ENCODE measurements around the gene IFI44L.
A peak's percentile ranks its signal among the peaks of the same experiment; 100 is the strongest.

Gene IFI44L

DNA sequence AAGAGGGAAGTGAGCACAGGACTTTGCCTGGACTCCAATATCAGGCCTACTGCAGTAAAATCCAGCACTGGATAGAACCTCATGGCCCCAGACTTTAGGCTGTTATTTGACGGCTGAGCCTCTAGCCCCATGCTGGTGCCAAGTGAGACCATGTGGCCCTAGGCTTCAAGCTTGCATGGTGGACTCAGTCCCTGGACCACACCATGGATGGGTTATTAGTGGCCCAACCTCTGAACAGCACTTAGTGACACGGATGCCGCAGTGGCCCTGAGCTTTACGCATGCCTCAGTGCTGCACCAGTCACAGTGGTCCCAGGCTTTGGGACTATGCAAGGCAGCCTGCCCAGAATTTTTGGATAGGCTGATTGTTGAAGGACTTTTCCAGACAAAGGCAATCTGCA is 13.0 kb downstream of the IFI44L start:
- H3K27ac ChIP-seq = no peak overlapping the region
- no peak for DNase-seq (ENCODE audit: low read depth, low spot score)

DNA sequence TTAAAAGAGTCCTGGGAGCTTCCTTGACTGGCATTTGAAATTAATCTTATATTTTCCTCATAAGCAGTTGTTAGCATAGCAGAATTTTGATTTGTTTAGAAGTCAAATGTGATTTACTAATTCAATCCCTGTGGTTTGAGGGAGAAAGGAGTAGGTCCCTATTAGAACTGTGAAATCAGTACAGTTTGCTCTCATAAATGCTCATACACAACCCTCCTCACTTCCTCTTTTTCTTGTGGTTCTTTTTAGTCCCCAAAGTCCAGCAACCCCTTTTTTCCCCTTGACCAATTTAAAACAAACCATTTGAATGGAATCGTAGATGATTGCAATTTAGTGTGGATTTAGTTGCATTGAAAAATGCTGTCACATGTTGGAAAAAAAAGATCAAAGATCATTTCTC is 20.2 kb downstream of the IFI44L start:
- DNase-seq (ENCODE audit: low read depth, low spot score) = no peak
- H3K27ac ChIP-seq = no peak overlapping the region

DNA sequence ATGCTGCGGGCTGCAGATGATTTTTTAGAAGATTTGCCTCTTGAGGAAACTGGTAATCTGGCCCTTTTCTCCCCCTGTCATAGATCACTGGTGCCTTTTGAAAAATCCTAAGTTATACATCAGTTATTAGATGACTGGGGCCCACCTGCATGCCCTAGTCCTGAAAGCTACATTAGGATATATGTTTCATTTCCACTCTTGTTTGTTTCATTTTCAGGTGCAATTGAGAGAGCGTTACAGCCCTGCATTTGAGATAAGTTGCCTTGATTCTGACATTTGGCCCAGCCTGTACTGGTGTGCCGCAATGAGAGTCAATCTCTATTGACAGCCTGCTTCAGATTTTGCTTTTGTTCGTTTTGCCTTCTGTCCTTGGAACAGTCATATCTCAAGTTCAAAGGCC is 21.3 kb downstream of the IFI44L start:
- no peak for DNase-seq (ENCODE audit: low read depth, low spot score)
- H3K27ac ChIP-seq = no peak overlapping the region

DNA sequence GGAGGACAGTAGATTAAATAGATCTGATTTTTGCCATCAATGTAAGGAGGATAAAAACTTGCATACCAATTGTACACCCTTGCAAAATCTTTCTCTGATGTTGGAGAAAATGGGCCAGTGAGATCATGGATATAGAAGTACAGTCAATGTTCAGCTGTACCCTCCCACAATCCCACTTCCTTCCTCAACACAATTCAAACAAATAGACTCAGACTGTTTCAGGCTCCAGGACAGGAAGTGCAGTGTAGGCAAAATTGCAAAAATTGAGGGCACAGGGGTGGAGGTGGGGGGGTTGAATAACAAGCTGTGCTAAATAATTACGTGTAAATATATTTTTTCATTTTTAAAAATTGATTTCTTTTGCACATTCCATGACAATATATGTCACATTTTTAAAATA is 25.5 kb downstream of the IFI44L start:
- no peak for DNase-seq (ENCODE audit: low read depth, low spot score)
- H3K27ac ChIP-seq = no peak overlapping the region

DNA sequence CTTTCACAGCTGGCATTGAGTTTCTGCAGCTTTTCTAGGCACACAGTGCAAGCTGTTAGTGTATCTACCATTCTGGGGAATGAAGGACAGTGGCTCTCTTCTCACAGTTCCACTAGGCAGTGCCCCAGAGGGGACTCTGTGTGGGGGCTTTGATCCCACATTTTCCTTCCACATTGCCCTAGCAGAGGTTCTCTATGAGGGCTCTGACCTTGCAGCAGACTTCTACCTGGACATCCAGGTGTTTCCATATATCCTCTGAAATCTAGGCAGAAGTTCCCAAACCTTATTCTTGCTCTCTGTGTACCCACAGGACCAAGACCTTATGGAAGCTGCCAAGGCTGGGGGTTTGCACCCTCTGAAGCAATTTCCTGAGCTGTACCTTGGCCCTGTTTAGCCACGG is 27.0 kb downstream of the IFI44L start:
- DNase-seq (ENCODE audit: low read depth, low spot score) = no peak
- no peak overlapping the region for H3K27ac ChIP-seq

DNA sequence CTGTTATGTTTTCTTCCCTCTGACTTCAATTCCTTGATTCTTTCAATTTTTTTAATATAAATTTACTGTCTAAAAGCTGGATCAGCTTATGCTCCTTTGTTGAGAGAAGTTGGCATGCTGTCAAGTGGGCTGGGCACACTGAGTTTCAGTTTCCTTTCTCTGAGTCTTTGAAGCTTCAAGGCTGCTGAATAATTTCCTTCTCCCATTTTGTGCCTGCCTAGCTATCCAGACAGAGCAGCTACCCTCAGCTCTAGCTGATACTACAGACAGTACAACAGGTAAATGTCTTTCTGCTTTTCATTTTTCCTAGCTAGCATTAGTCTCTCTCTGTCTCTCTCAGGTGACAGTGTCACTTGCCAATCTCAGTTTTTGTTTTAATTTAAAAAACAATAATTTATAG is 29.4 kb downstream of the IFI44L start, which contains the start of gene IFI44:
TSS of gene IFI44 (plus strand) at position 204 of the 400 bp plus-strand sequence. CDS start 365 bp downstream, outside the sequence.
- DNase-seq (ENCODE audit: low read depth, low spot score) = peak; percentile 40
- no peak within 1 kb of the TSS for H3K27ac ChIP-seq

DNA sequence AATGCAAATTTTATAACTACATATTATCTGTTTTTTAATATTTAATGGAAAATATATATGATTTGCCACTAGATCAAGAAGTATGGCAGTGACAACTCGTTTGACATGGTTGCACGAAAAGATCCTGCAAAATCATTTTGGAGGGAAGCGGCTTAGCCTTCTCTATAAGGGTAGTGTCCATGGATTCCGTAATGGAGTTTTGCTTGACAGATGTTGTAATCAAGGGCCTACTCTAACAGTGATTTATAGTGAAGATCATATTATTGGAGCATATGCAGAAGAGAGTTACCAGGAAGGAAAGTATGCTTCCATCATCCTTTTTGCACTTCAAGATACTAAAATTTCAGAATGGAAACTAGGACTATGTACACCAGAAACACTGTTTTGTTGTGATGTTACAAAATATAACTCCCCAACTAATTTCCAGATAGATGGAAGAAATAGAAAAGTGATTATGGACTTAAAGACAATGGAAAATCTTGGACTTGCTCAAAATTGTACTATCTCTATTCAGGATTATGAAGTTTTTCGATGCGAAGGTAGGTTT is 29.9 kb downstream of the IFI44L start:
- H3K27ac ChIP-seq = no peak overlapping the region
- DNase-seq (ENCODE audit: low read depth, low spot score) = no peak

DNA sequence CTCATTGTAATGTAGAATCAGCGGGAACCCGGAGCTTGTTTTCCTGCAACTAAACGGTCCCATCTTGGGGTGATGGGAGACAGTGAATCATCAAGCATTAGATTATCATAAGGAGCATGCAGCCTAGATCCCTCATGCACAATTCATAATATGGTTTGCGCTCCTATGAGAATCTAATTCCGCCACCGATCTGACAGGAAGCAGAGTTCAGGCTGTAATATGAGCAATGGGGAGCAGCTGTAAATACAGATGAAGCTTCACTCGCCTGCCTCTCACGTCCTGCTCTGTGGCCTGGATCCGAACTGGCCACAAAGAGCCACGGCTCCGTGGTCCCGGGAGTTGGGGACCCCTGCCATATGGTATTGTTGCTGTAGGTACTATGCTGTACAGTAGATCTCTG is 31.0 kb downstream of the IFI44L start:
- DNase-seq (ENCODE audit: low read depth, low spot score) = no peak
- H3K27ac ChIP-seq = no peak overlapping the region

DNA sequence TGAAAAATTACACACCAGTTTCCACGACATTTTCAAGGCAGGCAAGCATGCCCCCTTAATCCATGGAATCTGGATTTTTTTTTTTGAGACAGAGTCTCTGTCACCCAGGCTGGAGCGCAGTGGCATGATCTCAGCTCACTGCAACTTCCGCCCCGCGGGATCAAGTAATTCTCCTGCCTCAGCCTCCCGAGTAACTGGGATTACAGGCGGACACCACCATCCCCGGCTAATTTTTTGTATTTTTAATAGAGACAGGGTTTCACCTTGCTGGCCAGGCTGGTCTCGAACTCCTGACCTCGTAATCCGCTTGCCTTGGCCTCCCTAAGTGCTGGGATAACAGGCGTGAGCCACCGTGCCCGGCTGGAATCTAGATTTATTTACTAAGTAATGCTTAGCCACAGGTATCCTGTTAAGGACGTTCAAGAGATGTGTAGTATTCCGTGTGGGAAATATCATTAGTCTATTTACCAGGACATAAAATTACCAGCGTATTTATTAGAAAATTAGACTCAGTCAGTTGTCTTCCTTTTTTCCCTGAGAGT is 31.8 kb downstream of the IFI44L start:
- H3K27ac ChIP-seq = no peak overlapping the region
- DNase-seq (ENCODE audit: low read depth, low spot score) = no peak

DNA sequence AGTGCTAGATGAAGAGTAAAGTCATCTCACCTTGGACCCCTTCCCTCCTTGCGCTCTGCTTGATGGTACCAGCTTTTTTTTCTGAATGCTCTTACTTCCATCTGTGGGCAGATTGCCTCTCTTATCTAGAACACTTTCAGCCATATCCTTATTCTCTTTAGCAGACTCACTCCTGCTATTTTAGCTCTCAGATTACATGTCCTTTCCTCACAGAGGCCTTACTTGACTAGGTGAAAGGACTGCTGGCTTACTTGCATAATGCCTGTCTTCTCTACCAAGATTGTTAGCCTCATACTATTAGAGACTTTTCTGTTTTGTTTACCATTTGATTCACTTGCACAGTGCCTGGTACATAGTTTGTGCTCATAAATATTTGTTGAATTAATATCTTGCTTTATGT is 38.7 kb downstream of the IFI44L start:
- no peak overlapping the region for H3K27ac ChIP-seq
- DNase-seq (ENCODE audit: low read depth, low spot score) = no peak

DNA sequence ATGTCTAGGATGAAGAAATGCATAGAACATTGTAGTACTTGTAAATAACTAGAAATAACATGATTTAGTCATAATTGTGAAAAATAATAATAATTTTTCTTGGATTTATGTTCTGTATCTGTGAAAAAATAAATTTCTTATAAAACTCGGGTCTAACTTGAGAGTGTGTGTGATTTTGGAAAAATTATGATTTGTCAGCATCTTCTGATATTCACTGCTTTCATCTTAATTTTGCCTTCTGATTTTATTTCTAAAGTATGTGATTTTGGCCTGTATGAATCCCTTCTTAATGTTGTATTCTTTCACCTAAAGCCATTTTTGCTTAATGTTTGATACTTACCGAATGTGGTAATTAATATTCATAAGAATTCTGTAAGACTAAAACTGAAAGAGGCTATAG is 43.7 kb downstream of the IFI44L start:
- no peak overlapping the region for H3K27ac ChIP-seq
- DNase-seq (ENCODE audit: low read depth, low spot score) = no peak

DNA sequence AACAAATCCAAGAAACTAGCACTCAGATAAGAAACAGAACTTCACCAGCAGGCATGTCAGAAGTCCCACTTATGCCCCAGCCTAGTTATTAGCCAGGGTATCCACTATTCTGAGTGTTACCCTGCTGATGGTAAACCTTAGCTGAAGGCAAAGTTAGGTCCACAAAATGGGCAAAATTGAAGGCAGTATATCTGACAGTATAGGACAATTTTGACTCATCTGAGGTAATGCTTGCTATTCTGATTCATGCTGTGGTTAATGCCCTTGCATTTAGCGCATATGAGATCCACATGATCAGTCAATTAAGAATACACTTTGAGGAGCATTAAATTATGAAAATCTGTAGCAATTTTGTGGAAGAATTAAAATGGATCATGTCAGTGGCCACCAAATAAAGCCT is 44.5 kb downstream of the IFI44L start:
- DNase-seq (ENCODE audit: low read depth, low spot score) = no peak
- H3K27ac ChIP-seq = no peak overlapping the region

DNA sequence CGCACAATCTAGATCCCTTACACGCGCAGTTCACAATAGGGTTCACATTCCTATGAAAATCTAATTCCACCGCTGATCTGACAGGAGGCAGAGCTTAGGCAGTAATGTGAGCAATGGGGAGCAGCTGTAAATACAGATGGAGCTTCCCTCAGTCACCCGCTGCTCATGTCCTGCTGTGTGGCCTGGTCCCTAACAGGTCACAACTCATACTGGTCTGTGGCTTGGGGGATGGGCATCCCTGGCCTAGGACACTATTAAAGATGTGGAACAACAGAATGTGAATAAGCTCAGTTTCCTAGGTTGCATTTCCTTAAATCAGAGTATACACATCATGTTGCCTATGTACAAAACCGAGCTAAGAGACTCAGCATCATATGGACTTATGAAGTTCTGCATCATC is 45.6 kb downstream of the IFI44L start:
- no peak overlapping the region for H3K27ac ChIP-seq
- no peak for DNase-seq (ENCODE audit: low read depth, low spot score)

DNA sequence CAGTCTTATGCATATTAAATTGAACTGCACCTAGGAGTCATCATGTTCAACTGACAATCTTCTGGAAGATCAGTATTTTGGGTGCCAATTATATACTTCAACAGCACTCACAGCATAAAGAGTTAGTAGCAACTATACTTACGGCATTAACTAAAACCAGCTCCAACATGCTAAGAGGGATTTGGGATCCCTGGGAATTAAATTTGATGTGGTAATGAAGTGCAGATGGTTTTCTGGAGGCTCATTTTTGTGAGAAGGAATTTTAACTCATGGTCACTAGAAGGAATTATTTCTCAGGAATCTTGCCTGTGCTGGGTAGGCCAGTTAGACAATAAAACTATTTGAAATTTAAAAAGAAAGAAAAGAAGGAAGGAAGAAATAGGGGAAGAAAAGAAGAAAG is 47.7 kb downstream of the IFI44L start:
- DNase-seq (ENCODE audit: low read depth, low spot score) = no peak
- no peak overlapping the region for H3K27ac ChIP-seq

DNA sequence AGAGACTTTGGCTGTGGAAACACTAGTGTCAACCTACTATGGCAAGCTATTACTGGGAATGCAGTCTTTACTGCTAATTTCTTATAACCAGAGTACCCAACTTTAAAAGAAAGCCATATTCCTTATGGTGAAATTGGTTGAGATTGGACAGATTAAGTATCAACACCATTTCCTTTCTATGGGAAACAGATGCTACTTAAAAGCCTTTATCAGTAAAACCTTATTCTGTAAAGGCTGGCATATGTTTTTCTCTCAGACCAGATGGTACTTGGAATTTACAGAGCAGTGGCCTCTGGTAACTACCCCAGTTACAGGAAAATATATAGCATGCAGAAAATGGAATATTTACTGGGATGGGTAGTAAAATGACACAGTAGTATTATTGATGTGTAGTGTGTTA is 48.2 kb downstream of the IFI44L start:
- DNase-seq (ENCODE audit: low read depth, low spot score) = no peak
- H3K27ac ChIP-seq = no peak overlapping the region

DNA sequence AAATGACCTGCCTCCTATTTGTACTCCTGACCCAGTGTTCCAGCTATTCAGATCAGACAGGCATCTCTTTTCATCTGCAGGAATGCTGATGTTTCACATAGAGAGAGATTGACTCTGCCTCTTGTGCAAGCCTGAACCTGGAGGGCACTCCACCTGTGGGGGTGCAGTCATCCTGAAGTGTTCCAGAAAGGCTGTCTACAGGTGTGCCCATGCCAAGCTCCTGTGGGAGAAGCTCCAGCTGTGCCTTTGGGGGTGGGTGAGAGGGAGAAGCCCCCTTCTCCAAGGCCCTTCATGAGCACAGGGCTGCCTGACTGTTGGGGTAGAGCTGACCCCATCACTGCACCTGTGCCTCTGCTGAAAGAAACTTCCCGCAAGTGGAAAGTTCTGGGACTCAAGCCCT is 52.2 kb downstream of the IFI44L start:
- no peak for DNase-seq (ENCODE audit: low read depth, low spot score)
- H3K27ac ChIP-seq = no peak overlapping the region

DNA sequence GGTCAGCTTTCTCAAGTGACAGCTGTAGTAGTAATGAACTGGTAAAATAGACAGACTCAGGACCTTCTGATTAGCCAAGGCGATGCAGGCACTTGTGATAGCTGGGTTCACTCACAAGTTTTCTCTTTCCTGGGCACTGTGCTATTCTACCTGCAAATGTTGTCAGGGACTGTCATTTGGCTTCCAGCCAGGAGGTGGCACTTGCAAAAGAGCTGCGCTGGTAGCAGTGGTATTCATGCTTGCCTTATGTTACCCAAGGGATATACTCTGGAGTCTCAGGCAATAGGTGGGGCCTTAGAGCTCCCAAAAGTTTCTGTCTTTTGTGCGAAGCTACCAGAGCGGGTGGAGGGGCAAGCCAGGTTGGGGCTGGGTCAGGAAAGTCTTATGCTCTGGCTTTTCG is 52.9 kb downstream of the IFI44L start:
- no peak overlapping the region for H3K27ac ChIP-seq
- DNase-seq (ENCODE audit: low read depth, low spot score) = no peak

DNA sequence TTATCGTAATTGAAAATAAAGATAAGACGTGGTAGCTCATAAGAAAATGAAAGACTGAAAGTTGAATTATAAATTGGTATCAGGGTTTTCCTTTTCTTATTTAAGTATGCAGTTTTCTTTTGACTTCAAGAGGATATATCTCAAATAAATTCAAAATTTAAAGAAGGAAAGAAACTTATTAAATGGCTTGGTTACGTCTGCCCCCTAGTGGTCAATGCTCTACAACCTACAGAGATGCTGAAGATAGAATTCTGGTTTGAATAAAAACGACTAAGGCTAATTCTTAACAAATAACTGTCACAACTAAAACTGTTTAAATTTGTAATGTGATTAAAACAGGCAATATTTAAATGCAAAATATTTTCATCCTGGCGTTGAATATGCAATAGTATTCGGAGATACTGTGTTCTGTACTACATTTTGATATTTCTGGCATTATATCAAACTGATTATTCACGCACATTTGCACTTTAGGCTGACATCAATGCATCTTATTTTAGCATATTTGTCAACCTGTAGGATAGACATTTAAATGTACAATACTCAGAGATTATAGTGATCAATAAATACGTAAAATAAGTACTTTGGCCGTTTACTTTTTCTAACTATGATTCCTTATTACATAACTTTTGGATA is 56.2 kb downstream of the IFI44L start:
- H3K27ac ChIP-seq = no peak overlapping the region
- DNase-seq (ENCODE audit: low read depth, low spot score) = no peak

DNA sequence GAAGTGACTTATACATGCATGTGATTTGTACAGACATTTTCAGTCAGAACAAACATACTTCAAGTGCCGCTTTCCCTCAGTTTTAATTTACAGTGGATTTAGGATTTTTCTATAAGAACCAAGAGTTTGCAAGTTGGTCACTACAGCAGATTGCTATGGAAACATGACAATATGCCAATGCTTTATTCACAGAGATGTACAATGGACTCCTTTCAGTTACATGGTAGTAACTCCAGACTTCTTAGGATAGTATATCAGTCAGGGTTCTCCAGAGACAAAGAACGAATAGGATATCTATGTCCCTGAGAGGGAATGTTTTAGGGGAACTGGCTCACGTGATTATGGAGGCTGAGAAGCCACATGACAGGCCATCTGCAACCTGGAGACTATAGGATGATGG is 56.7 kb downstream of the IFI44L start:
- DNase-seq (ENCODE audit: low read depth, low spot score) = no peak
- H3K27ac ChIP-seq = no peak overlapping the region

DNA sequence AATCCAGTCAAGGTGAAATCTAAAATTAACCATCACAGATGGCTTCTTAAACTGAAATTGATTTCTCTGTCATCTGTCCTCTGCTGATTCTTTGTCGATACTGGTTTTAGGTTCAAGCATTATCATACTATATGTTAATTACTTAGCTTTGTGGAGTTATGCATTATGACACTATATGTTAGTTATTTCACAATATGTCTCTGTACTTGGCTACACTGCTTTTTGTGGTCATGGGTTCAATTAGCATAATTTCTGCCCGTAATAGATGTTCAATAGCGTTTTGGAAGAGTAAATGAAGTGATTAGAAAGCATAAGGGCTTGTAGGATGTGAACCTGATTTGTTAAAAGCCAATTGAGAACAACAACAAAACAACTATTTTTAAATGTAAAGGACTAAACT is 57.5 kb downstream of the IFI44L start:
- no peak overlapping the region for H3K27ac ChIP-seq
- DNase-seq (ENCODE audit: low read depth, low spot score) = no peak

DNA sequence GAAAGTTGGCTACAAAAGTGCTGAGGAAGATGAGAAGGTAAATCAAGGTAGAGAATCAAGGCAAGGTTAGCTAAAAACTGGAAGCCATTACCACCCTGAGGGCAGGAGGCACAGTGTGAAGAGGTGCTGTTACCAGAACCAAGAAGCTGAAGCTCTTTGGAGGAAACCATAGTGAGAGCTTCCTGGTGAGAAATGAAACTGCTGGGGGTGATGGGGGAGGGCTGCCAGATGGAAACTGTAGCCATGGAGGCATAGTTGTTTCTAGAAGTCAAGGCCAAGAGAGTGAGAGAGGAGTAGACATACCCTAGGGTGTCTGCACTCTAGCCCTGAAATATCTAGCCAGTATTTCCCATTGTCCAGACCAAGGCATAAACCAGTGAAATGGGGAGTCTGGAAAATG is 58.1 kb downstream of the IFI44L start:
- no peak for DNase-seq (ENCODE audit: low read depth, low spot score)

DNA sequence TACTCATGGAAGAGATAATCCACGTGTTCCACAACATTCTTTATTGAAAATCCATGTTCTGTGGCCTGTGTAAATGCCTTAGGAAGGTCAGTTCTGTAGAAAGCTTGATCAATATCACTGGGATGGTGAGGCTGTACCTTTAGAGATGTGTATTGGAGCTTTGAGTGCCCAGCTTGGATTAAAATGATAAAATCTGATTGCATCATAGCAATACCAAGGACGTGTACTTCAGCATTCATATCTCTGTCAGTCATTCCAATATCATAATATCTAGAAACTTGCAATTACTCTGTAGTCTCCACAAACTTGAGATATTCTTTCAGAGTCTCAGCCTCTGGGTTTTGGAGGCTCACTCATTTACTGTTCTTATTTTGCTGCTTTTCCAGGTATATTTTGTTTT is 61.0 kb downstream of the IFI44L start:
- H3K27ac ChIP-seq = no peak overlapping the region
- DNase-seq (ENCODE audit: low read depth, low spot score) = no peak

More for the DNA sequence above, 58.1 kb downstream of the IFI44L start:
- no peak overlapping the region for H3K27ac ChIP-seq
